ENCODE data around the gene CNTNAP1.
"Not testable (repeated sequence)": the region's sequence is repeated elsewhere in the genome, so short reads cannot be mapped to it uniquely, and the experiment has no call there.

The CNTNAP1 gene

DNA sequence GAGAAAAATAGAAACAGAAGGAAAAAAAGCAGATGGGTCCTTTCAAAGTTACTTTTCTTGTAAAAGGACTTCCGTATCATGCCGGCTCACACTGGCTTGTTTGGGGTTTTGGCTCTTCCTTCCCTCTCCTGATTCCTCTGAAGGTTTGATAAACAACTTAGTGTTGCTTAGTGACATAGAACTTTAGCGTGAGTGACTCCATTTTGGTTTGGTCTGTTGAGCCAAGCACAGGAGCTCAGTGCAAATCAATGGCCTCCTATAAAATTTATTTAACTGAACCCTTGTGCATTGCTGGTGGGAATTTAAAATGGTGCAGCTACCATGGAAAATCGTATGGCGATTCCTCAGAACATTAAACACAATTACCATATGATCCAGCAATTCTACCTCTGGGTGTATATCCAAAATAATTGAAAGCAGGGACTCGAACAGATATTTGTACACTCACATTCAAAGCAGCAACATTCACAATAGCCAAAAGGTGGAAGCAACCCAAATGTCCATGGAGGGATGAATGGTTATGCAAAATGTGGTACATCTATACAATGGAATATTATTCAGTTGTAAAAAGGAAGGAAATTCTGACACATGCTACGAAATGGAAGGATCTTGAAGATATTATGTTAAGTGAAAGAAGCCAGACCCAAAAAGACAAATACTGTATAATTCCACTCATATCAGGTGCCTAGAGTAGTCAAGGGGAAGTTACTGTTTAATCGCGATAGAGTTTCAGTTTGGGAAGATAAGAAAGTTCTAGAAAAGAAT, 24.3 kb upstream of the CNTNAP1 start:
- peaks cover 2% of the 10 kb centered on the region for H3K4me1 ChIP-seq (ENCODE audit: control insufficient read depth, insufficient read depth, low read length, poor library complexity, severe bottlenecking)

DNA sequence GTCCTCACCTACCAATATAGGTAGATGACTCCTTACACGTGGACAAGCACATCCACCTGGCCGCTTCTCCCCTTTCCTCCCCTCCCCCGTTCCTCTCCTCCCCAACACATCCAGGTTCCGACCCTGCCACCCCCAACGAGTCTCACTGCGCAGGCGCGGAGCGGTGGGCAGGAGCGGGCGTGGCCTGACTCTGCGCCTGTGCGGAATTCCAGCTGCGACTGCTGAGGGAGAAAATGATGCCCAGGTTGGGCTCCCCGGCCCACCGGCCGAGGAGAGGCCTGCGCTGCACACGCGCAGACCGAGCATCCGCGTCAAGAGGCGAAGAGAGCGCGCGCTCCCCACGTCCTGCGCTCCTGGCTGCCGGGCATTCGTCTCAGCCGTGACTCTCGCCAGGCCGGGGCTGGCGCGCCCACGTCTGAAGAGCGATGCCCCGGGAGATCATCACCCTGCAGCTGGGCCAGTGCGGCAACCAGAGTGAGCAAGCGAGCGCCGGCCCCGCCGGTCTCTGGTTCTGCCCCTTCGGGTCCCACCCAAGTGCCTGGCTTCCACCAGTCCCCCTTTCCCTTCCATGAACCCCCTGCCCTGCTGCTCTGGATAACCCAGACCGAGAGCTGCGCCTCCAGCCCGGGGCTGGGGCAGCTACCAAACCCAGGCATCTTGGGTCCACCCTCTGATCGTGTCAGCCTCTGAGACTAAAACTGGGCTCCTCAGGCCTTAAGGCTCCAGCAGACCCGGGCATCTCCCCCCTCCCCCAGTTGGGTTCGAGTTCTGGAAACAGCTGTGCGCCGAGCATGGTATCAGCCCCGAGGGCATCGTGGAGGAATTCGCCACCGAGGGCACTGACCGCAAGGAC, 23.0 kb upstream of the CNTNAP1 start, which contains the start of gene TUBG2:
Gene TUBG2 (plus strand): TSS at position 206 of the 853 bp plus-strand sequence. CDS start 220 bp downstream, at position 426.
- peak within 1 kb of the TSS; percentile 33 for H3K27ac ChIP-seq (ENCODE audit: insufficient read depth, low read length, poor library complexity, severe bottlenecking)
- no peaks in the 10 kb centered on the region for H3K36me3 ChIP-seq (ENCODE audit: control insufficient read depth, insufficient read depth, low read length)
- H3K9me3 ChIP-seq (ENCODE audit: control insufficient read depth, low read length): no peaks in the 10 kb centered on the region
- H3K27me3 ChIP-seq (replicated peaks; ENCODE audit: control insufficient read depth, insufficient read depth, low read length, poor library complexity, severe bottlenecking): no peaks in the 10 kb centered on the region
- H3K4me1 ChIP-seq (ENCODE audit: control insufficient read depth, insufficient read depth, low read length, poor library complexity, severe bottlenecking): no peaks in the 10 kb centered on the region
- DNase-seq: peak; percentile 51 to 58 (median 55)
- peak within 1 kb of the TSS; percentile 63 for H3K4me3 ChIP-seq (ENCODE audit: insufficient read depth, low read depth, low read length, poor library complexity, severe bottlenecking)

More for the DNA sequence above, 24.3 kb upstream of the CNTNAP1 start:
- no peaks in the 10 kb centered on the region for H3K9me3 ChIP-seq (ENCODE audit: control insufficient read depth, low read length)
- no peak overlapping the region for H3K4me3 ChIP-seq (ENCODE audit: insufficient read depth, low read depth, low read length, poor library complexity, severe bottlenecking)
- H3K36me3 ChIP-seq (ENCODE audit: control insufficient read depth, insufficient read depth, low read length): no peaks in the 10 kb centered on the region
- no peak for DNase-seq
- no peak overlapping the region for H3K27ac ChIP-seq (ENCODE audit: insufficient read depth, low read length, poor library complexity, severe bottlenecking)
- H3K27me3 ChIP-seq (replicated peaks; ENCODE audit: control insufficient read depth, insufficient read depth, low read length, poor library complexity, severe bottlenecking): peaks cover 6% of the 10 kb centered on the region

DNA sequence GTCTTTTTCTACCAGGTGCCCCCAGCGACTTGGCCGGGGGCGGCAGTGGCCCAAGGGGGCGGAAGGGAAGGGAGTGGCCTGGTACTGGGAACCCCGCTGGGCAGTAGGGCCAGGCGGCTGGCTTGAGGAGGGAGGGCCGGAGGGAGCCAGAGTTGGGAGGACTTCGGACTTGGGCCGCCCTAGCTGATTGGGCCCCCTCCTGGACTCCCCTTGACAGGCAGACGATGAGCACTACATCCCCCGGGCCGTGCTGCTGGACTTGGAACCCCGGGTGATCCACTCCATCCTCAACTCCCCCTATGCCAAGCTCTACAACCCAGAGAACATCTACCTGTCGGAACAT, 22.4 kb upstream of the CNTNAP1 start:
- H3K4me3 ChIP-seq (ENCODE audit: insufficient read depth, low read depth, low read length, poor library complexity, severe bottlenecking); DNase-seq; H3K9me3 ChIP-seq (ENCODE audit: control insufficient read depth, low read length); H3K27ac ChIP-seq (ENCODE audit: insufficient read depth, low read length, poor library complexity, severe bottlenecking); H3K36me3 ChIP-seq (ENCODE audit: control insufficient read depth, insufficient read depth, low read length); H3K4me1 ChIP-seq (ENCODE audit: control insufficient read depth, insufficient read depth, low read length, poor library complexity, severe bottlenecking); H3K27me3 ChIP-seq (replicated peaks; ENCODE audit: control insufficient read depth, insufficient read depth, low read length, poor library complexity, severe bottlenecking): not testable (repeated sequence)

DNA sequence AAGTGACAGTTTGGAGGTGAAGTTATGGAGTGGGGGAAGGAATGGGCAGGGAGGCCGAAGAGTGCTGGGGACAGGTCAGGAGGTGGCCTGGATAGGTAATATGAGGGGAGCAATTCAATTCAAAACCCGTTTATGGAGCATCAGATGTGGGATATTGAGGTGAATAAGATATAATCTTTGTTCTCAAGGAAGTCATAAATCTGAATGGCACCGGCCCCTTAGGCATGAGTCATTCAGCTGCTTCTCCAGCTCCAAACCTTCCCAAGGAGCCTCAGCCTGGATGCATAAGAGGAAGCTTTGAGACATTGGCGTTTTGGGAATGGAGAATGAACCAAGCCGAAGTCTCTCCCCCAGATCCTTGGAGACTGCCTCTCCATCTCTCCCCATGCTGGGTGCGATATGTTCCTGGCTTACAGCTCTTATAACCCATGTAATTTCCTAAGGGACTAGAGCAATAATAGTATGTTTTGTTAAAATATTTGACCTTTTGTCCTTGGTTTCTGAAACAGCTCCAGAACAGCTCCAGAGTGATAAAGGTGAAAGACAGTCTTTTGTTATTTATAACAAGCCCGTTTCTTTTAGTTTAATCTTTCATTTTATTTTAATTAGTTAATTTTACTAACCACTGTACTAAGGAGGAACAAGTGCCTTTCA, 21.5 kb upstream of the CNTNAP1 start:
- H3K27ac ChIP-seq (ENCODE audit: insufficient read depth, low read length, poor library complexity, severe bottlenecking): no peak overlapping the region
- H3K4me3 ChIP-seq (ENCODE audit: insufficient read depth, low read depth, low read length, poor library complexity, severe bottlenecking): no peak overlapping the region
- no peaks in the 10 kb centered on the region for H3K36me3 ChIP-seq (ENCODE audit: control insufficient read depth, insufficient read depth, low read length)
- H3K27me3 ChIP-seq (replicated peaks; ENCODE audit: control insufficient read depth, insufficient read depth, low read length, poor library complexity, severe bottlenecking): no peaks in the 10 kb centered on the region
- no peaks in the 10 kb centered on the region for H3K4me1 ChIP-seq (ENCODE audit: control insufficient read depth, insufficient read depth, low read length, poor library complexity, severe bottlenecking)
- no peak for DNase-seq
- H3K9me3 ChIP-seq (ENCODE audit: control insufficient read depth, low read length): no peaks in the 10 kb centered on the region

DNA sequence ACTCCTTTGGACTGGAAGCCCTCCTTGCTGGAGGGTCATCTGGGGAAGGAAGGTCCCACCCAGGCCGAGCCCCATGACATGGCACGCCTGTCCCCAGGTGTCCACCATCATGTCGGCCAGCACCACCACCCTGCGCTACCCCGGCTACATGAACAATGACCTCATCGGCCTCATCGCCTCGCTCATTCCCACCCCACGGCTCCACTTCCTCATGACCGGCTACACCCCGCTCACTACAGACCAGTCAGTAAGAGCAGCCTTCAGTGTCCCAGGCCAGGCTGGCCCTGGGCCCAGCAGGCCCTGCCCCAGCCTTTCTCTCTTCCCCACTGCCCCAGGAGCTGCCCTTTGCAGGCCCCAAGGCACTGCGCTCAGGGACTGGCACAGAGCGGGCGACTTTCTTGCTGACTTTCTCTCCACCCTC, 16.7 kb upstream of the CNTNAP1 start:
- DNase-seq: no peak
- H3K4me1 ChIP-seq (ENCODE audit: control insufficient read depth, insufficient read depth, low read length, poor library complexity, severe bottlenecking): peaks cover 4% of the 10 kb centered on the region
- no peaks in the 10 kb centered on the region for H3K27me3 ChIP-seq (replicated peaks; ENCODE audit: control insufficient read depth, insufficient read depth, low read length, poor library complexity, severe bottlenecking)
- H3K9me3 ChIP-seq (ENCODE audit: control insufficient read depth, low read length): no peaks in the 10 kb centered on the region
- H3K4me3 ChIP-seq (ENCODE audit: insufficient read depth, low read depth, low read length, poor library complexity, severe bottlenecking): no peak overlapping the region
- H3K36me3 ChIP-seq (ENCODE audit: control insufficient read depth, insufficient read depth, low read length): no peaks in the 10 kb centered on the region
- H3K27ac ChIP-seq (ENCODE audit: insufficient read depth, low read length, poor library complexity, severe bottlenecking): no peak overlapping the region

DNA sequence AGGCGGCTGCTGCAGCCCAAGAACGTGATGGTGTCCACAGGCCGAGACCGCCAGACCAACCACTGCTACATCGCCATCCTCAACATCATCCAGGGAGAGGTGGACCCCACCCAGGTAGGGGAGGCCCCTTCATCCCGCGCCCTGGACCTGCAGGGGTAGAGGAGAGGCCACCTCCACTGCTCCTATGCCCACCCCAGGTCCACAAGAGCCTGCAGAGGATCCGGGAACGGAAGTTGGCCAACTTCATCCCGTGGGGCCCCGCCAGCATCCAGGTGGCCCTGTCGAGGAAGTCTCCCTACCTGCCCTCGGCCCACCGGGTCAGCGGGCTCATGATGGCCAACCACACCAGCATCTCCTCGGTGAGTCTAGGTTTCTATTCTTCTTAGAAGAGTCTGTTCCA, 16.2 kb upstream of the CNTNAP1 start:
- H3K27me3 ChIP-seq (replicated peaks; ENCODE audit: control insufficient read depth, insufficient read depth, low read length, poor library complexity, severe bottlenecking); H3K4me1 ChIP-seq (ENCODE audit: control insufficient read depth, insufficient read depth, low read length, poor library complexity, severe bottlenecking); H3K4me3 ChIP-seq (ENCODE audit: insufficient read depth, low read depth, low read length, poor library complexity, severe bottlenecking); H3K36me3 ChIP-seq (ENCODE audit: control insufficient read depth, insufficient read depth, low read length); H3K9me3 ChIP-seq (ENCODE audit: control insufficient read depth, low read length); DNase-seq; H3K27ac ChIP-seq (ENCODE audit: insufficient read depth, low read length, poor library complexity, severe bottlenecking): not testable (repeated sequence)

DNA sequence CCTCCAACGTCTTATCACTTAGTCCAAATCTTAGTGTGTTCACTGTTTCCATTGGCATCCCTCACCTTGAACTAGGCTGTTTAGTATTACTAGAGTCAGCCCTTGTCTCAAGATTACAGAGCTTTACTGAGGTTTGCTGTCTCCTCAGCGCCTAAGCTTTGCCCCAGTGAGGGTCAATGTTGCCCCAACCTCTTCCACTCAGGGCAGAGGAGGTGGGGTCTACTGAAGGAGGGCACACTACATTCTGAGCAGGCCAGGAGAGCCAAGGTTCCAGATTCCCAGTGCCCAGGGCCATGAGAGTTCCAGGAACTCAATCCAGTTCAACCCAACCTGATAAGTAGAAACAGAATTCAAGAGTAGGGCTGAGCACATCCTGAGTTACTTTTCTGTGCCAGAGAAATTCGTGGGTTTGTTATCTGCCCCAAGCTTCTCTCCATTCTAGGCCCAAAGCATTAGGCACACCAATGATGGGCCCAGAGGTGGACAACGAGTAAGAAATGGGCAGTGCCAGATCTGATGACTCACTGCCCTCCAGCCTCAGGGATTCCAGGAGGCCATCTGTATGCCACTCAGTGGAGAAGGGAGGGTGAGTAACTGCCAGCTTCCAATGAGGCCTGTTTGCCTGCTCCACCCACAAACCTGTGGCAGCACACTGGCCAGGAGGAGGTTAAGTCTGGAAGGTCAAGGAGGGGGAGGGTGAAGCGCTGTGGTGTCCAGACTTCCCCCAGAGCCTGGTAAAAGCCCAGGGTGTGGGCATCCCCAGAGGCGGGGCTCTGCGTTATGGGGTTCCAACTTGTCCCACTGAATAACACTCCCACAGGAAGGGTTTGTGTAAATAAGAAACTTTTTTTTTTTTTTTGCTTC, 15.0 kb upstream of the CNTNAP1 start:
- peaks cover 11% of the 10 kb centered on the region for H3K4me1 ChIP-seq (ENCODE audit: control insufficient read depth, insufficient read depth, low read length, poor library complexity, severe bottlenecking)
- H3K36me3 ChIP-seq (ENCODE audit: control insufficient read depth, insufficient read depth, low read length): no peaks in the 10 kb centered on the region
- H3K27me3 ChIP-seq (replicated peaks; ENCODE audit: control insufficient read depth, insufficient read depth, low read length, poor library complexity, severe bottlenecking): peaks cover 7% of the 10 kb centered on the region
- no peaks in the 10 kb centered on the region for H3K9me3 ChIP-seq (ENCODE audit: control insufficient read depth, low read length)
- H3K4me3 ChIP-seq (ENCODE audit: insufficient read depth, low read depth, low read length, poor library complexity, severe bottlenecking): no peak overlapping the region
- no peak for DNase-seq
- no peak overlapping the region for H3K27ac ChIP-seq (ENCODE audit: insufficient read depth, low read length, poor library complexity, severe bottlenecking)

DNA sequence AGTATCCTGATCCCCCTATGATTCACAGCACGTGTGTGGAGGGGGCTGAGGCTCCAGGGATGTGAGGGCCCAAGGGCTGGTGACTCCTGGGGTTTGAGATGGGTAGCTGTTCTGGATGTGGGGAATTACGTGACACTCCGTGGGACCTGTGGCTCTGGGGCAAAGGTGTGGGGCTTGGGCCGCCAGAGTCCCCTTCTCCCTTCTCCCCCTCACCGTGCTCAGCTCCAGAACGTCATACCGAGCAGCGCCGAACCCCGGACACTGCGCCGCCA, 12.7 kb upstream of the CNTNAP1 start:
- Histone ChIP-seq H3K36me3 (ENCODE audit: control insufficient read depth, insufficient read depth, low read length) (no peaks in the 10 kb centered on the region), H3K4me1 (ENCODE audit: control insufficient read depth, insufficient read depth, low read length, poor library complexity, severe bottlenecking) (peaks cover 21% of the 10 kb centered on the region), H3K4me3 (ENCODE audit: insufficient read depth, low read depth, low read length, poor library complexity, severe bottlenecking) (no peak overlapping the region)

DNA sequence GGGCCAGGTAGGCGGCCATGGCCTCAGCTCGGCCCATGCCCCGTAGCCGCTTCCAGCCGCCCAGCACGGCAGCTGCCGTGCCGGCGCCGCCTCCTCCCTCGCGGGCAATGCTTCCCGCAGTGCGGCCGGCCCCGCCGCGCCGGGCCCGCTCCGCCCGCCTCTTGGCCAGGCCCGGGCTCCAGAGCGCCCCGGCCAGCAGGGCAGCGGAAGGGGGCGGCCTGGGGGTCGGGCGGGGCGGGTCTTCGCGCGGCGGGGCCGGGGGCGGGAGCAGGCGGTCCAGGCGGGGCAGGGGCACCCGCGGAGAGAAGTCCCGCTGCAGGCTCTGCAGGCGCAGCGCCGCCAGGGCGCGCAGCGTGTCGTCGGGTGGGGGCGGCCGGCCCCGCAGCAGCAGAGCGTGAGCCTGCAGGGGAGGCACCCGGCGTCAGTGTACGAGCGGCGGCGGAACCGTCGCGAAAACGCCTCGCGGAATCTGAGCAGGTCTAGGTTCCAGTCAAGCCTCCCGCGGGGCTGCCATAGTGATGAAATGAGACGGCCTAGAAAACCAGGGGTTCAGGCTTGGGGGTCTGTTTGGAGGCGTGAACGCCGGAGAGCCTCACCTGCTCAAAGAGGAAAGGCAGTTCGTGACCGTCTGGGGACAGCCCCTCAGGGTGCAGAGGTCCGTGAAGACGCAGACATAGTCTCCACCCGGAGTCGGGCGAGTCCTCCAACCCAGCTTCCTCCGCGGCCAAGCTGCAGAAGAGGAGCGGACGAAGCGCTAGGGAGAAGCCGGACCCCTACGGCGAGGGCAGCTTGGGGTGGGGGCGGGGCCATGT, 12.1 kb upstream of the CNTNAP1 start:
- Histone ChIP-seq H3K4me1 (ENCODE audit: control insufficient read depth, insufficient read depth, low read length, poor library complexity, severe bottlenecking) (peaks cover 24% of the 10 kb centered on the region), H3K27me3 (replicated peaks; ENCODE audit: control insufficient read depth, insufficient read depth, low read length, poor library complexity, severe bottlenecking) (peaks cover 32% of the 10 kb centered on the region), H3K27ac (ENCODE audit: insufficient read depth, low read length, poor library complexity, severe bottlenecking) (no peak overlapping the region), H3K9me3 (ENCODE audit: control insufficient read depth, low read length) (no peaks in the 10 kb centered on the region), H3K36me3 (ENCODE audit: control insufficient read depth, insufficient read depth, low read length) (no peaks in the 10 kb centered on the region), H3K4me3 (ENCODE audit: insufficient read depth, low read depth, low read length, poor library complexity, severe bottlenecking) (peak overlapping the region; percentile 33)
- DNase-seq: peak; percentile 24 to 39 (median 29)

More for the DNA sequence above, 12.7 kb upstream of the CNTNAP1 start:
- Histone ChIP-seq H3K9me3 (ENCODE audit: control insufficient read depth, low read length) (no peaks in the 10 kb centered on the region), H3K27me3 (replicated peaks; ENCODE audit: control insufficient read depth, insufficient read depth, low read length, poor library complexity, severe bottlenecking) (peaks cover 27% of the 10 kb centered on the region), H3K27ac (ENCODE audit: insufficient read depth, low read length, poor library complexity, severe bottlenecking) (no peak overlapping the region)
- no peak for DNase-seq
